Endothelial cell of umbilical vein (primary cell): ENCODE measurements around the gene ARHGEF39.

Experiments used
- JUN ChIP-seq: IDR thresholded peaks from 2 replicates; pipeline ENCODE4 v1.6.1; 2011; ENCODE audit warnings: borderline replicate concordance, low read depth; ENCODE audit not compliant: insufficient read length, insufficient read depth
- POLR2AphosphoS5 ChIP-seq: IDR thresholded peaks from 2 replicates; pipeline ENCODE4 v1.6.1; 2012; ENCODE audit warnings: low read depth, mild to moderate bottlenecking, control low read depth, low read length, moderate library complexity; ENCODE audit not compliant: insufficient read depth
- TF ChIP-seq, protein P1 (sequence below), 2 donors: IDR thresholded peaks; 1 replicate in 1 of 2; 2 replicates in 1 of 2; pipeline ENCODE4 v1.5.1; 2011; ENCODE audit warnings: low read length in 2 of 2, mild to moderate bottlenecking in 2 of 2, moderate library complexity in 2 of 2, control low read depth in 1 of 2, inconsistent platforms in 1 of 2, low read depth in 1 of 2; ENCODE audit not compliant: insufficient read depth in 1 of 2; ENCODE audit errors: extremely low read depth in 1 of 2

- TF ChIP-seq POLR2AphosphoS5 (no peak), JUN (no peak)
- TF ChIP-seq, protein P1, sequence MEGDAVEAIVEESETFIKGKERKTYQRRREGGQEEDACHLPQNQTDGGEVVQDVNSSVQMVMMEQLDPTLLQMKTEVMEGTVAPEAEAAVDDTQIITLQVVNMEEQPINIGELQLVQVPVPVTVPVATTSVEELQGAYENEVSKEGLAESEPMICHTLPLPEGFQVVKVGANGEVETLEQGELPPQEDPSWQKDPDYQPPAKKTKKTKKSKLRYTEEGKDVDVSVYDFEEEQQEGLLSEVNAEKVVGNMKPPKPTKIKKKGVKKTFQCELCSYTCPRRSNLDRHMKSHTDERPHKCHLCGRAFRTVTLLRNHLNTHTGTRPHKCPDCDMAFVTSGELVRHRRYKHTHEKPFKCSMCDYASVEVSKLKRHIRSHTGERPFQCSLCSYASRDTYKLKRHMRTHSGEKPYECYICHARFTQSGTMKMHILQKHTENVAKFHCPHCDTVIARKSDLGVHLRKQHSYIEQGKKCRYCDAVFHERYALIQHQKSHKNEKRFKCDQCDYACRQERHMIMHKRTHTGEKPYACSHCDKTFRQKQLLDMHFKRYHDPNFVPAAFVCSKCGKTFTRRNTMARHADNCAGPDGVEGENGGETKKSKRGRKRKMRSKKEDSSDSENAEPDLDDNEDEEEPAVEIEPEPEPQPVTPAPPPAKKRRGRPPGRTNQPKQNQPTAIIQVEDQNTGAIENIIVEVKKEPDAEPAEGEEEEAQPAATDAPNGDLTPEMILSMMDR (IDR thresholded peaks at IDR 0.05; ENCODE audit: extremely low read depth in 1 of 2, insufficient read depth in 1 of 2, low read depth in 1 of 2, low read length in 2 of 2), result no peak
Observed at GRCh38 chr9:35675204-35675603, 10.2 kb upstream of the ARHGEF39 start.
